Measurements from ENCODE around the gene S100A9.

DNA sequence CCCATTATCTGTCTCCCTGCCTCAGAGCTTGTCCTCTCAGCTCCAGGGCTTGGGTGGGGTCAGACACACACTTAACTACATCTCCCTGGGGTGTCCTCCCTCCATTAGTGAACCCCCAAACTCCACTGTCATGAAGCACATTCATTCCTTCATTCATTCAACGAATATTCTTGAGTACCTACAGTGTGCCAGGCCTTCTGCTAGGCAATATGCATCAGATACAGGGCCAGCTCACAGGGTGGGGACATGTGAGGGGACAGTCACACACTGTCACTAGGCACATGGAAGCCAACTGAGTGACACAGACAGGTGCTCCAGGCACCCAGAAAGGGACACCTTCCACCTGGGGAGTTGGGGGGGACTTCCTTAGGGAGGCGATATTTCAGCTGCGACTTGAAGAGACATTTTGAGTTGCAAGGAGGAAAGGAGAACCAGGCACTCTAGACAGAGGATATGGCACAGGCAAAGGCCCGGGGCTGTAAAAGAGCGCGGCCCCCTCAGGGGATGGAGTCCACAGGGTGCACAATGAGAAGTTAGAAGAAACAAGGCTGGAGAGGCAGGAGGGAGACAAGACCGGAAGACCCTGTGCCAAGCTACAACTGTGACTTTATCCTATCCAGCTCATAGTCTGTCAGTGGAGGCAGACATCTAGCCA is 41.9 kb downstream of the S100A9 start:
- no peak for TF ChIP-seq TAF1 (IDR thresholded peaks at IDR 0.05; ENCODE audit: borderline replicate concordance, low read depth, low read length)
- TF ChIP-seq POLR2A (IDR thresholded peaks at IDR 0.05; ENCODE audit: low read depth, low read length), result no peak
- no peak for TF ChIP-seq POLR2AphosphoS5 (IDR thresholded peaks at IDR 0.05; ENCODE audit: low read depth, low read length)
